GM21576 (cell line): ENCODE data around the gene CENPL.
"Not testable (repeated sequence)": the region's sequence is repeated elsewhere in the genome, so short reads cannot be mapped to it uniquely, and the experiment has no call there.

ENCODE experiments used
- ATAC-seq: cut with Tn5 transposase; IDR thresholded peaks from one replicate; pipeline ENCODE4 v1.9.1; 2021; ENCODE audit warnings: mild to moderate bottlenecking, moderate library complexity; ENCODE audit not compliant: unreplicated experiment

The CENPL gene

GRCh38 chr1:173857363-173857917 lies 32.8 kb upstream of the CENPL start:
- no peak for ATAC-seq

- no peak for ATAC-seq
Observed at GRCh38 chr1:173856903-173857302, 32.2 kb upstream of the CENPL start.

GRCh38 chr1:173856014-173856413 lies 31.3 kb upstream of the CENPL start:
- ATAC-seq = no peak

- no peak for ATAC-seq
Observed at GRCh38 chr1:173853074-173853473, 28.4 kb upstream of the CENPL start.

GRCh38 chr1:173852105-173852504 lies 27.4 kb upstream of the CENPL start:
- no peak for ATAC-seq

DNA sequence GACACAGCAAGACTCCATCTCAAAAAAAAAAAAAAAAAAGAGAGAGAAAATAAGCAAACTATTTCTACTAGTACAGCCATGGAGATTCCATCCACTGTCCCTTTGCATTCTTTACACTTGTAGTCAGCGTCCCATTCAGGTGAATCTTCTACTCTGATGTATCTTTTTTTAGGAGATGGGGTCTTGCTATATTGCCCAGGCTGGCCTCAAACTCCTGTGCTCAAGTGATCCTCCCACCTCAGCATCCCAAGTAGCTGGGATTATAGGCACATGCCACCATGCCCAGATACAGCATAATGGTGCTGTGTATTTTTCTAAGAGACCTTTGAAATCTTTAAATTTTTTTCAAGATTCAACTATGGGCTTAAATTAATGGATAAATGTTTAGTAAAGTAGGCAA lies 8.1 kb upstream of the CENPL start:
- no peak for ATAC-seq

DNA sequence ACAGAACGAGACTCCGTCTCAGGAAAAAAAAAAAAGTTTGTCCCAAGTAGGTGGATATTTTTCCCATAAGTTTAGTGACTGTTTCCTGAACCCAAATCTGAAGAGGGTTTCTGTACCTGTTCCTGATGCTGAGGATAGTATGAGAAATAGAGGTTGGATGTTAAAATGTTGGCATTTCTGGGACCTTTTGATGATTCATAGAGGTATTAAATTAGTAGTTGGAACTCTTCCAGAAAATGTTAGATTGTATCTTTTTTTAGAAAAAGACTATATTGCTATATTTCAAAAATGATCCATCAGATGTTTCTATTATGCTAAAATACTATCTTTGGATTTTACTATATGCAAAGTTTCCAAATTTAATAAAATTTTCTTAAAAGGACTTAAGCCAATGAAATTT lies 2.9 kb upstream of the CENPL start:
- ATAC-seq = no peak

DNA sequence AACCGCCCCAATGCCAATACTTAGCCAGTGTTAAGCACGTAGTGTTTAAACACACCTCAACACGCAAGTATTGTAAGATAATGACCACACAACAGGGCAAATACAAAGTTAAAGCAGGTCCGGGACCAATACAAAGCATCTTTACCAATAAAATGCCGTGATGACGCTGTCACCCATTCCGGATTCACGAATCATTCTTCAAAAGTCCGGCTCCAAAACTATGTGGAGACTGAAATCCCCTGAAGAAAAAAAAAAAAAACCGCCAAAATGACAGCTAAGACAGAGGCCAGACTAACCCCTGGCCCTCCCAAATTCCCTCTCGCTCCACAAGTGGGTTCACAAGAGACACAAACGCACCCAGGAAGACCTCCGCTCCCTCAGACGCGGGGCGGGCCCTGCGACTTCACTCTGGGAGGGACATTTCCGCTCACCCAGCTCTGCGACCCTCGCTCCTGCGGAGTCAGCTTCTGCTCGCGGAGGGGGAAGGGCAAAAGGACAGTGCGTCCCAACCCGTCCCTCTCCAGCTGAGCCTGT lies 835 bp downstream of the CENPL start:
- ATAC-seq = peak; percentile 36

DNA sequence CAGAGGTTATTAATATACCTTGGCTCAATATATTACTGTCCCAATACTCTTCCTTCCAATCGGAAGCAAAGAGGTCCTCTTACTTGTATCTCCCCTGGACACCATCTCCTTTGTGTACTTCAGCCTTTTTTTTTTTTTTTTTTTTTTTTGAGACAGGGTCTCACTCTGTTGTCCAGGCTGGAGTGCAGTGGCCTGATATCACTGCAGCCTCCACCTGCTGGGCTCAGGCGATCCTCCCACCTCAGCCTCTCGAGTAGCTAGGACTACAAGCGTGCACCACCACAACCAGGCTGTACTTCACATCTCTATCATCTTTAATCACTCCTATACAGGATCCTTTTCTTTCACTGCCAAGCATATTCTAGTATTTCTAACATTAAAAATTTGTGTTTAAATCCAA lies 3.0 kb downstream of the CENPL start:
- no peak for ATAC-seq

GRCh38 chr1:173818459-173818858 lies 6.2 kb downstream of the CENPL start:
- ATAC-seq = no peak

GRCh38 chr1:173813654-173814053 lies 11.0 kb downstream of the CENPL start:
- ATAC-seq = not testable (repeated sequence)

- ATAC-seq = no peak
Observed at GRCh38 chr1:173802961-173803360, 21.7 kb downstream of the CENPL start.

DNA sequence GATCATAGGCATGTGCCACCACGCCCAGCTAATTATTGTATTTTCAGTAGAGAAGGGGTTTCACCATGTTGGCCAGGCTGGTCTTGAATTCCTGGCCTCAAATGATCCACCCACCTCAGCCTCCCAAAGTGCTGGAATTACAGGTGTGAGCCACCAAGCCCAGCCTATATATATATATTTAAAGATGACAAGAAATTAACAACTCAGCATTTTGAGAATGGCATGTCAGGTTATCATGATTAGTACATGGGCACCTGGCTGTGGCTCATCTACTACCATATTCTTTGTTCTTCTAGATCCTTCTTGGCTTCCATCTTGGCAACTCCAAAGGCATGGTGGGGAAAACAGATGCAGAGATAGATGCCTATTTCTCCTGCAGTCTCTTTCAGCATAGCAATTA lies 24.7 kb downstream of the CENPL start:
- not testable (repeated sequence) for ATAC-seq

- ATAC-seq = no peak
Observed at GRCh38 chr1:173798078-173798477, 26.6 kb downstream of the CENPL start.

DNA sequence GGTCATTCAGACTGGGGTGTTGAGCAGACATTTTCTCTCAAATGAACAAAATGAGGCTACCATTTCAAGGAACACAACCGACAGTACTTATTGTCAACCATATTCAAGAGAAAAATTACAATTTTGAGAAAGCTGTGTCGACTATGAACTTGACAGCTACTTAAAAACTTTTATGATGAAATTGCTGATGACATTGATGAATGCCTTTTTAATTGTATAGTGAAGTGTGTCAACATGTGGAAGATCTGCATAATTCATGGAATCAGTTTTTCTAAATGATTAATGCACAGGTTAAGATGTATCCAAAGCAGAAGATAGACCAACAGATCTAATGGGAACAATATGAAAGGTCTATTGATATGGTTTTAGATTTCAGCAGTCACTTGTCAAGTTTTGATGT lies 34.8 kb downstream of the CENPL start:
- no peak for ATAC-seq

DNA sequence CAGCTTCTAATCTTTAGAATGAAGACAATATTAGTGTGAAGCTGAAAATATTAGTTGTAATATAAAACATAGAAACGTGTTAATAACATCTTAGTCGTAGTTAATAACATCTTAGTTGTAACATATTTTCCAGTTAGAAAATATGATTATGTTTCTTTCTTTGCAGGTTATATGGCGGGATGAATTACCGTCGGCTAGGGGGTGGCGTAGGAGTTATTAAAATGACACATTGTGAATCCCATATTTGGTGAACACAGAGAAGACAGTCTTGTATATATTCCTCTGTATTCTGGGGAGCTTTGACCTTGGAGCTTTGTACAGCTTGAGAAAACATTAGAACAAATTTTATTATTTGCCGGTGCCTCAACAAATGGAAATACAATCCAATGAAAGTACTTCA lies 39.7 kb downstream of the CENPL start:
- no peak for ATAC-seq

DNA sequence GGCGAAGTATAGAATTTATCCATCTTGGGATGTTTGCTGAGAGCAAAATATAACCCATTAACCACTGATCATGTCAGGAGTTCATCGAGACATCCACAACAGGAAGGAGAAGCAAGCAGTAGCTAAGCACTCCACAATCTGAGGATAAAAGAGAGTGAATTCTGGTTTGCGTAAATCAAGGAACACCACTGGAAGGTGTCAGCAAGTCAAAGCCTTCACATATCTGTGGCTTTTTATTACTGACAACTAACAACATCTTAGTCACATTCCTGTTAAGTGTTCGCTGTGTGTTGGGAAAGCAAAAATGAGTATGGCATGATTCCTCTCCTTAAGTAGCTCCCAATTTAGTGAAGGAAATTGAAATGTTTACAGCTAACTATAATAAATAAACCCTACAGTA lies 44.7 kb downstream of the CENPL start:
- ATAC-seq = no peak

GRCh38 chr1:173775578-173776226 lies 49.0 kb downstream of the CENPL start:
- no peak for ATAC-seq

DNA sequence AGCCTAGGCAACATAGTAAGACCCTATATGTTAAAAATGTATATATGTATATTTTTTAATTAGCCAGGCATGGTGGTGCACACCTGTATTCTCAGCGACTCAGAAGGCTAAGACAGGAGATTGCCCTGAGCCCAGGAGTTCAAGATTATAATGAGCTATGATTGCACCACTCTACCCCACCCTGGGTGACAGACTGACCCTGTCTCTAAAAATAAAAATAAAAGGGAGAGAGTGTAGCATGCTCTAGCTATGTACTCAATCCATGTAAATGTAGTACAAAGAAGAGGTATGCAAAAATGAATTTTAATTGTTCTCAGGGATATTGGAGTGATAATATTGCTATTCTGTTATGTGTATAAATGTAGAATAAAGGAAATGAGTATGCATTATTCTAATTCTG lies 53.1 kb downstream of the CENPL start:
- ATAC-seq = no peak

DNA sequence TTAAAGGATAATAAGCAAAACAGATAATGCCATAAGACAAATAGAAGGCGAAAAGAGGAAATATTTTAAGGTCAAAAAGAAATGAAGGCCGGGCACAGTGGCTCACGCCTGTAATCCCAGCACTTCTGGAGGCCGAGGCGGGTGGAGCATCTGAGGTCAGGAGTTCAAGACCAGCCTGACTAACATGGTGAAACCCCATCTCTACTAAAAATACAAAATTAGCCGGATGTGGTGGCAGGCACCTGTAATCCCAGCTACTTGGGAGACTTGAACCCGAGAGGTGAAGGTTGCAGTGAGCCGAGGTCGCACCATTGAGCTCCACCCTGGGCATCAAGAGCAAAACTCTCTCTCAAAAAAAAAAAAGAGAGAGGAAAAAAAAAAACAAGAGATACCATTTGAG lies 54.4 kb downstream of the CENPL start:
- ATAC-seq = not testable (repeated sequence)

GRCh38 chr1:173768827-173769226 lies 55.9 kb downstream of the CENPL start:
- ATAC-seq = no peak

- ATAC-seq = no peak
Observed at GRCh38 chr1:173768206-173768605, 56.5 kb downstream of the CENPL start.

- not testable (repeated sequence) for ATAC-seq
Observed at GRCh38 chr1:173764331-173764730, 60.4 kb downstream of the CENPL start.
